KMS-11 (cell line): ENCODE results near the gene ARHGEF35.
"Not testable (repeated sequence)": the region's sequence is repeated elsewhere in the genome, so short reads cannot be mapped to it uniquely, and the experiment has no call there.

Source experiments
- H2AFZ ChIP-seq: fragments of 200-600 bp; sonication (generic); 2 replicates; pipeline ENCODE4 v1.6.1; 2016; ENCODE audit warnings: antibody characterized with exemption, mixed run types, low read depth
- H3K27ac ChIP-seq: fragments of 200-600 bp; sonication (generic); 2 replicates; pipeline ENCODE4 v1.6.1; 2016; ENCODE audit warnings: mild to moderate bottlenecking, mixed run types
- H3K27me3 ChIP-seq: fragments of 200-600 bp; sonication (generic); 2 replicates; pipeline ENCODE4 v1.6.1; 2017; ENCODE audit warnings: mild to moderate bottlenecking, low read depth, mixed run types, moderate library complexity; ENCODE audit not compliant: insufficient read depth
- H3K36me3 ChIP-seq: fragments of 200-600 bp; sonication (generic); 2 replicates; pipeline ENCODE4 v1.6.1; 2017; ENCODE audit warnings: mild to moderate bottlenecking, mixed run types; ENCODE audit not compliant: insufficient read depth
- H3K4me1 ChIP-seq: fragments of 200-600 bp; sonication (generic); 2 replicates; pipeline ENCODE4 v1.6.1; 2016; ENCODE audit warnings: mild to moderate bottlenecking, low read depth, mixed run types; ENCODE audit not compliant: poor library complexity, severe bottlenecking
- H3K4me2 ChIP-seq: fragments of 200-600 bp; sonication (generic); 2 replicates; pipeline ENCODE4 v1.7.0; 2016; ENCODE audit warnings: mild to moderate bottlenecking, mixed run types
- H3K4me3 ChIP-seq: fragments of 200-600 bp; sonication (generic); IDR thresholded peaks from 2 replicates; pipeline ENCODE4 v1.6.1; 2017; ENCODE audit warnings: low read depth, low read length, mixed read lengths; ENCODE audit not compliant: insufficient read depth
- H3K79me2 ChIP-seq: fragments of 200-600 bp; sonication (generic); 2 replicates; pipeline ENCODE4 v1.6.1; 2016; ENCODE audit warnings: low read depth, mixed run types; ENCODE audit not compliant: insufficient read depth
- H3K9ac ChIP-seq: fragments of 200-600 bp; sonication (generic); 2 replicates; pipeline ENCODE4 v1.6.1; 2016; ENCODE audit warnings: mild to moderate bottlenecking, mixed run types
- H4K20me1 ChIP-seq: fragments of 200-600 bp; sonication (generic); 2 replicates; pipeline ENCODE4 v1.6.1; 2016; ENCODE audit warnings: mild to moderate bottlenecking, mixed run types; ENCODE audit not compliant: insufficient read depth

Gene ARHGEF35

DNA sequence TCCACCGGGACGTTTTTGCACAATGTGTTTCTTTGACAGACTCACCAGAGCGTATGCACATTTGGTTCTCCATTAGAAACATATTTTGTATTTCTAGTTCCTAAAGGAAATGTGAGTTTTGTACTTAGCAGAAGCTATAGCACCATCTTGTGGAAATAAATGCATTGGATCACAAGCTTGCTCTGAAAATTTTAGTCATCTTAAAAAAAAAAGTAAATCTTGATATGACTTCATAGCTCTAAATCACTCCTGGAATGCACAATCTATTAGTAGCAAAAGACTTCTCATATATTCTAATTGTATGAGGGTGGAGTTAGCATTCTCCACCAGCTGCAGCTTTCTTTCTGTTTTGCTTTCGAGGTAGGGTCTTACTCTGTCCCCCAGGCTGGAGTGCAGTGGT is 23.5 kb upstream of the ARHGEF35 start:
- H3K9ac ChIP-seq, H3K4me1 ChIP-seq, H3K4me2 ChIP-seq, H3K36me3 ChIP-seq, H3K79me2 ChIP-seq, H2AFZ ChIP-seq, H3K27me3 ChIP-seq, H3K27ac ChIP-seq, H4K20me1 ChIP-seq, H3K4me3 ChIP-seq: not testable (repeated sequence)

DNA sequence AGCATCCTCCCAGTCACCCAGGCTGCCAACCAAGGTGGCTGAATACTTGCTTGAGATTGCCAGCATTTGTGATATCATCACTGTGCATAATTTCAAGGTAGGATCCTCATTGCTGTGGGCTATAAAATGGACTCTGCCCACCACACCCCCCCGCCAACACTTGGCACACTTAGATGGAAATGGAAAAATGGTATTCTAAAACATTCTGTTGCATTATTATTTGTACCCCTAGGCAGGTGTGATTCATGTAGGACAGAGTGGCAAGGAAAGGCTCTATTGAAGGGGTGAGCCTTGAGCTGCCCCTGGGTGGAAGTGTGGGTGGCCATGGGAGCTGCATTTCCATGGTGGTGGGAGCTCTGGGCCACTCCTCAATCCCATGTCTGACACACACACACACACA is 22.9 kb upstream of the ARHGEF35 start:
- not testable (repeated sequence) for H3K79me2 ChIP-seq, H3K27me3 ChIP-seq, H3K27ac ChIP-seq, H3K9ac ChIP-seq, H3K36me3 ChIP-seq, H3K4me3 ChIP-seq, H3K4me2 ChIP-seq, H3K4me1 ChIP-seq, H4K20me1 ChIP-seq, H2AFZ ChIP-seq

- H3K79me2 ChIP-seq, H3K9ac ChIP-seq, H3K4me1 ChIP-seq, H3K27me3 ChIP-seq, H2AFZ ChIP-seq, H3K36me3 ChIP-seq, H3K27ac ChIP-seq, H3K4me3 ChIP-seq, H4K20me1 ChIP-seq, H3K4me2 ChIP-seq: not testable (repeated sequence)
These were observed 21.6 kb upstream of the ARHGEF35 start for GRCh38 chr7:144217200-144217599.

- not testable (repeated sequence) for H4K20me1 ChIP-seq, H3K36me3 ChIP-seq, H2AFZ ChIP-seq, H3K27ac ChIP-seq, H3K4me3 ChIP-seq, H3K79me2 ChIP-seq, H3K9ac ChIP-seq, H3K4me1 ChIP-seq, H3K27me3 ChIP-seq, H3K4me2 ChIP-seq
These were observed 9.7 kb upstream of the ARHGEF35 start for GRCh38 chr7:144205306-144205705.

DNA sequence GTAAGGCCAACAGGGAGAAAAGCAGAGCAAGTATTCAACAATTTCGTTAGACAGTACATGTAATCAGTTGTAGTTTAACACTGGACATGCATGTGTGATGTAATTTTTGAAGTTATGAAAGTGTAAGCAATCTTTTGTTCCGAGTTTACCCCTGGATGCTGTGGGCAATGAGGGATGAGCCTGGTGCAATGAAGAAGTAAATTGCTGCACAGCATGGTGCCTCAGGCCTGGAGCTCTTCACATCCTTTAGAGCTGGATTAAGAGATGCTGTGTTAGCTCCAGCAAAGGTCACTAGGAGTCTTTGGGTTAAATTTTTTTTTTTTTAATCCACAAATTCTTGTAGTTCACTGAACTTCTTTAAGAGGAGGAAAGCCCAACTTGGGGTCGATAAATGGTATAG is 7.5 kb upstream of the ARHGEF35 start:
- H3K9ac ChIP-seq, H3K27me3 ChIP-seq, H3K27ac ChIP-seq, H3K36me3 ChIP-seq, H4K20me1 ChIP-seq, H3K4me2 ChIP-seq, H3K4me1 ChIP-seq, H2AFZ ChIP-seq, H3K79me2 ChIP-seq, H3K4me3 ChIP-seq: not testable (repeated sequence)

GRCh38 chr7:144201978-144202377 is 6.3 kb upstream of the ARHGEF35 start:
- not testable (repeated sequence) for H3K27me3 ChIP-seq, H3K4me1 ChIP-seq, H4K20me1 ChIP-seq, H3K36me3 ChIP-seq, H2AFZ ChIP-seq, H3K4me3 ChIP-seq, H3K9ac ChIP-seq, H3K27ac ChIP-seq, H3K4me2 ChIP-seq, H3K79me2 ChIP-seq

DNA sequence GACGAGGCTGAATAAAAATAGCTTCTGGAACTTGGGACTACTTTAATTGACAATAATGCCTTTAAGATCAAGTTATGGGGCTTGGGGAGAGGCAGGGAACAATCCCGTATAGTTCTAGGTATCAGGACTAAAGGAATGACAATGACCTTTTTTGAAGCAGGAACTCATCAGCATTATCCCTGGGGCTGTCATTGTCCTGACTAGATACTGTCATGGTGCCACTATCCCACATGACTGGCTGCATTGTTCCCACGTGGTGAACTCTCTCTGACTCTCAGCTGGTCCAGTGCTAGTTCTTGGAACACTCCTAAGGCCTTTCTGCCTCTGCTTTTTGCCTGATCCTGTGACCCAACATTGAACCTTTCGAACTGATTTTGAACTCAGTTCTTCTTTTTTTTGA is 3.3 kb upstream of the ARHGEF35 start:
- not testable (repeated sequence) for H3K27me3 ChIP-seq, H3K36me3 ChIP-seq, H3K9ac ChIP-seq, H3K4me1 ChIP-seq, H4K20me1 ChIP-seq, H3K4me3 ChIP-seq, H3K27ac ChIP-seq, H3K4me2 ChIP-seq, H3K79me2 ChIP-seq, H2AFZ ChIP-seq

- H3K36me3 ChIP-seq, H3K4me3 ChIP-seq, H3K79me2 ChIP-seq, H4K20me1 ChIP-seq, H3K27me3 ChIP-seq, H2AFZ ChIP-seq, H3K4me1 ChIP-seq, H3K9ac ChIP-seq, H3K27ac ChIP-seq, H3K4me2 ChIP-seq: not testable (repeated sequence)
These were observed 1.2 kb downstream of the ARHGEF35 start for GRCh38 chr7:144194453-144194852.

GRCh38 chr7:144193782-144194181 is 1.9 kb downstream of the ARHGEF35 start:
- not testable (repeated sequence) for H3K4me1 ChIP-seq, H3K36me3 ChIP-seq, H2AFZ ChIP-seq, H3K4me3 ChIP-seq, H3K79me2 ChIP-seq, H3K4me2 ChIP-seq, H3K27ac ChIP-seq, H4K20me1 ChIP-seq, H3K27me3 ChIP-seq, H3K9ac ChIP-seq

DNA sequence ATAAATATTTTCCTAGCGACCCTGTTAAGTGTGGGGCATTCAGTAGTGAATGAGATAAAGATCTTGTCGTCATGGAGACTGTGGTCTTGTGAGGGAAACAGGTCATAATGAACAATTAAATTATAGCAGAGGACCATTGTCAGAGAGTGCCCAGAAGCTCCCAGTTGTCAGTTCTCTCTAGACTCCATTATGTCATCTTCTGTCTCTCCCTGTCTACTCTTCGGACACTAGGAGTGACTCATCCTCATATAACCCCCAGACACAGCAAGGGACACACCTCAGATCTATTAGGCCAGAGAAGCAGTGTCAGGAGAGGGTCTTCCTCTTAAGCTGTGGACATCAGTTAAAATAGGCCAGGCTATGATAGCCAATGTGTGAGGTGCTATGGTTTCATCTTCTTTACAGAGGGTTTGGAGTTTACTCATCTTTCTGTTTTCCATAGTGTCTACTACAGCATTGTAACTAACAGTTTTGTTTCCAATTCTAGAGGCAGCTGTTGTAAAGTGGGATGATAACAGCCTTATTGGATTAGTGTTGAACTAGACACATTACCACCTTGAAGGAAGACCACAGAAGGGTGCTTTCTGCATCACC is 7.0 kb downstream of the ARHGEF35 start:
- H3K79me2 ChIP-seq, H3K36me3 ChIP-seq, H3K27me3 ChIP-seq, H3K4me1 ChIP-seq, H2AFZ ChIP-seq, H3K9ac ChIP-seq, H3K27ac ChIP-seq, H3K4me3 ChIP-seq, H3K4me2 ChIP-seq, H4K20me1 ChIP-seq: not testable (repeated sequence)

- not testable (repeated sequence) for H3K4me2 ChIP-seq, H3K27me3 ChIP-seq, H3K4me1 ChIP-seq, H3K27ac ChIP-seq, H3K9ac ChIP-seq, H3K4me3 ChIP-seq, H2AFZ ChIP-seq, H3K36me3 ChIP-seq, H4K20me1 ChIP-seq, H3K79me2 ChIP-seq
These were observed 7.8 kb downstream of the ARHGEF35 start for GRCh38 chr7:144187848-144188247.
